HG03469 (cell line): ENCODE data around the gene OR3A3.
"Not testable (repeated sequence)": the region's sequence is repeated elsewhere in the genome, so short reads cannot be mapped to it uniquely, and the experiment has no call there.

Experiments used
- ATAC-seq: cut with Tn5 transposase; IDR thresholded peaks from one replicate; pipeline ENCODE4 v1.9.1; 2021; ENCODE audit warnings: mild to moderate bottlenecking, moderate library complexity, moderate number of reproducible peaks; ENCODE audit not compliant: unreplicated experiment

OR3A3 gene

DNA sequence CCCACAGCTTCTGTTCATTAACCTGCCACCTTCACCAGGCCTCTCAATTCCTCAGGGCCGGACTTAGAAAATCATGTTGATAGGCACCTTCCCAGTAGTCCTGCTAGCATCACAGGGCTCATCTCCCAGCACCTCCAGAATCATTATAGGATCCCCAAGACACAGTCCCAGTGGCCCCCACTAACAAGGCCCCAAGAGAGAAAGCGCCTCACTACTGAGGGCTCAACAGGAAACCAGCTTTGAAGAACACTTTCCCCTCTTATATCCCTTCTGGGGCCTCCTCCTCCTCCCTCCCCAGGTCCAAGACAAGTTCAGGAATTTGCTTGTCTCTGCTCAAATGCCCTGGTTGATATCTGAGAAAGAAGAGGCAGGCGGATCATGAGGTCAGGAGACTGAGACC, at the start of gene OR3A3:
TSS of gene OR3A3 (plus strand) at position 301 of the 400 bp plus-strand sequence.
- ATAC-seq = no peak

DNA sequence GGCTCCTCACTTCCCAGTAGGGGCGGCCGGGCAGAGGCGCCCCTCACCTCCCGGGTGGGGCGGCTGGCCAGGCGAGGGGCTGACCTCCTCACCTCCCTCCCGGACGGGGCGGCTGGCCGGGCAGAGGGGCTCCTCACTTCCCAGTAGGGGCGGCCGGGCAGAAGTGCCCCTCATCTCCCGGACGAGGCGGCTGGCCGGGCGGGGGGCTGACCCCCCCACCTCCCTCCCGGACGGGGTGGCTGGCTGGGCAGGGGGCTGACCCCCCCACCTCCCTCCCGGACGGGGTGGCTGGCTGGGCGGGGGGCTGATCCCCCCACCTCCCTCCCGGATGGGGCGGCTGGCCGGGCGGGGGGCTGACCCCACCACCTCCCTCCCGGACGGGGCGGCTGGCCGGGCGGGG, 40.0 kb upstream of the OR3A3 start:
- not testable (repeated sequence) for ATAC-seq

DNA sequence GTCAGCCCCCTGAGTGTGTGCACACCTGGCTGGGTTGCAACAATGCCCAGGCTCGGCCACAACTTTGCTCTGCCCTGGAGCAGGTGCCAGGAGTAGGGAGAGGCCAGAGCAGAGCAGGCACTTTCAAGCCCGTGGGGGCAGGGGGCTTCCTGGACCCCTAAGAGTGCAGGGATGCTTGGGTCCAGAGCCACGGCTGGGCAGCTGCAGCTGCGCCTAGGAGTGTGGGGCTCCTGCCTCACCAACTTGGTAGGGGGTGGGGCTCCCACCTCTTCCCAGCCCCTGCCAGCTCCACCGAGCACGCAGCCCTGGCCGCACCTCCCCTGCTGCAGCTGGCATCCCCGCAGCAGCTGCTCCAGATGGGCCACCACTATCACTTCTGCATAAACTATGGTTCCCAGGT, 32.8 kb upstream of the OR3A3 start:
- no peak for ATAC-seq

DNA sequence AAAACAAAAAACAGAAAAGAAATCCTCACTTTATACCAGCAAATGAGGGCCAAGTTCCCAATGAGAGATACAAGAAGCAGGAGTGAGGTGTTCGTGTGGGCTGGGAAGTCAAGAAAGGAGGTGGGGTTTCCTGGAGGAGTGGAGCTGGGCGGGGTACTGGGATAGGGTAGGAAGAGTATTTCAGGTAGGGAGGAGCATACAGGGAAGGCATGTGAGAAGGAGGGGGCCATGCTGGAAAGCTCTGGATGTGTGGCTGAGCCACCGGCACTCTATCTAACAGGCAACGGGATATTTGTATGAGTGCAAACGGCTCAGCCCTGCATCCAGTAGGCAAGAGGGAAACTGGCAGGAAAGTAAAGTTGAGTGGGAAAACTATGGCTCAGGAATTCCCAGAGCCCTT, 29.2 kb upstream of the OR3A3 start:
- ATAC-seq = no peak

DNA sequence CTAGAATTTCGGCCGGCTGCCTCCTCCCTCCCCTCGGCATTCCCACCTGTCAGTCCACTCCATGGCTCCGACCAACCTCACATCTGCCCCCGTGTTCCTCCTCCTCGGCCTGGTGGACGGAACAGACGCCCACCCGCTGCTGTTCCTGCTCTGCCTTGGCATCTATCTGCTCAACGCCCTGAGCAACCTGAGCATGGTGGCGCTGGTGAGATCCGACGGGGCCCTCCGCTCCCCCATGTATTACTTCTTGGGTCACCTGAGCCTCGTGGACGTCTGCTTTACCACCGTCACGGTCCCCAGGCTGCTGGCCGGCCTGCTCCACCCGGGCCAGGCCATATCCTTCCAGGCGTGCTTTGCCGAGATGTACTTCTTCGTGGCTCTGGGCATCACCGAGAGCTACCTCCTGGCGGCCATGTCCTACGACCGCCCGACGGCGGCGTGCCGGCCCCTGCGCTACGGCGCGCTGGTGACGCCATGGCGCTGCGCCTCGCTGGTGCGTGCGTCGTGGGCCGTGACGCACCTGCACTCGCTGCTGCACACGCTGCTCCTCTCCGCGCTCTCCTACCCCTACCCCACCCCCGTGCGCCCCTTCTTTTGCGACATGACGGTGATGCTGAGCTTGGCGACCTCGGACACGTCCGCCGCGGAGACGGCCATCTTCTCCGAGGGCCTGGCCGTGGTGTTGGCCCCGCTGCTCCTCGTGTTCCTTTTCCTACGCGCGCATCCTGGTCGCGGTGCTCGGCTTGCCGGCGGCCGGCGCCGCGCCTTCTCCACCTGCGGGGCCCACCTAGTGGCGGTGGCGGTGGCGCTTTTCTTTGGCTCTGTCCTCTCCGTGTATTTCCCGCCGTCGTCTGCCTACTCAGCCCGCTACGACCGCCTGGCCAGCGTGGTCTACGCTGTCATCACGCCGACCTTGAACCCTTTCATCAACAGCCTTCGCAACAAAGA, 25.0 kb upstream of the OR3A3 start, which contains the start of gene OR3A2:
TSS of gene OR3A2 (minus strand) at position 440 of the 948 bp plus-strand sequence.
- no peak for ATAC-seq

DNA sequence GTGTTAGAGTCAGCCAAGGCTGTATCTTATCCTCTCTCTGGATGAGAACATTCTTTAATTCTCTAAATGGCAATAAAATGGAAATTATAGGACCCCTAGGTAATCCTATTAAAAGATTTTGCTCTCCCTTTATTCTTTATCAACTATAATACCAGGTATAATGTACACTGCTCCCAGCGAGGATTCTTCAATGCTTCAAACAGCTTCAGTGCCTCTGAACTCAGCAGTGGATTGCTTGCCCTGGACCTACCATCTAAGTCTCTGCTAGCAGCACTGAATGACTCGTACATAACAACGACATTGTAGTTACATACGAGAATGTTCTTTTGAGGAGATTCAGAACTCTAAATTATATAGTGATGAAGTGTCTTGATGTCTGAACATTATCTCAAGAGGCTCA, 21.4 kb upstream of the OR3A3 start:
- no peak for ATAC-seq

DNA sequence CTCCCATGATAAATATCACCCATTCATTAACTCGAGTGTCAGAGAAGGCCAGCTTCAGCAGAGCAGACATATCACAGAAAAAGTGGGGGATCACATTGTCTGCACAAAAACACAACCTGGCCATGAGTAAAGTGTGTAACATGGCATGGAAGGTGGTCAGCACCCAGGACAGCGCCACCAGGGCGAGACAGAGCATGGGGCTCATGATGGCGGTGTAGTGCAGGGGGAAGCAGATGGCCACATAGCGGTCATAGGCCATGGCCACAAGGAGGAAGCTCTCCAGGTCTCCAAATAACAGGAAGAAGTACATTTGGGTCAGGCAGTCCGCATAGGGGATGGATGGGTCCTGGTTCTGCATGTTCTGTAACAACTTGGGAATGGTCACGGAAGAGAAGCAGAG, 13.4 kb upstream of the OR3A3 start:
- ATAC-seq = not testable (repeated sequence)

DNA sequence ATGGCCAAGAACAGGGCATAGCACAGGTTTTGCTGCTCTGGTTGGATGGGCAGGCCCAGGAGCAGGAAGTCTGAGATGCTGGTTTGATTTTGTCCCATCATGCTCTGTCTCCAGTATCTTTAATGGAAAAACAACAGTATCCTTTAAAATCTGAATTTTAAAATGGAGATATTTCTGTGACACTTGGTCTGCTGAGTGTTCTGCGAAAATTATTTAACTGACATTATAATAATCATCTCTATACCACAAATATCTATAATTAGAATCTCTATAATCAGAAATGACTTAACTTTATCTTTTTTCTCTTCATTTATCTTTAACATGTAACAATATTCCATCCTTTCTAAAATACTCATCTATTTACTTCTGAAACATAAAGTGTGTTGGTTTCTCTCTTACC, 12.9 kb upstream of the OR3A3 start, which contains the start of gene OR1E1:
TSS of gene OR1E1 (minus strand) at position 101 of the 400 bp plus-strand sequence. CDS start at position 101, 0 bp downstream.
- ATAC-seq = no peak

DNA sequence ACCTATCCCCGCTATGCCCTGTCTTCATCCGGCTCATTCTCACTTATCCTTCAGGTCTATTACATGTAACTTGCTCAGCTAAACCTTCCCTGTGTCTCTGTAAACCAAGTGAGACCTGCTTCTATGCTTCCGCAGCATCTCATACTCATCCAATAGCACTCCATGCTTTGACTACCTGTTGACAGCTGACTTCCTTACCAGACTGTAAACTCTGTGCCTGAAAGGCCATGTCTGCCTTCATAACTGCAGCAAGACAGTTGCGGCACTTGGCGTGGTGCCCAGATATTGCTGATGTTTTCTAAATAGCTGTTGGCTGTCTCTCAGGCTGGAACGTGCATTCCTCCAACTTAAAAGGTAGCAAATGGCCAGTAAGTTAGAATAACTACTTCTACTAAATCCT, 11.1 kb upstream of the OR3A3 start:
- ATAC-seq = no peak

DNA sequence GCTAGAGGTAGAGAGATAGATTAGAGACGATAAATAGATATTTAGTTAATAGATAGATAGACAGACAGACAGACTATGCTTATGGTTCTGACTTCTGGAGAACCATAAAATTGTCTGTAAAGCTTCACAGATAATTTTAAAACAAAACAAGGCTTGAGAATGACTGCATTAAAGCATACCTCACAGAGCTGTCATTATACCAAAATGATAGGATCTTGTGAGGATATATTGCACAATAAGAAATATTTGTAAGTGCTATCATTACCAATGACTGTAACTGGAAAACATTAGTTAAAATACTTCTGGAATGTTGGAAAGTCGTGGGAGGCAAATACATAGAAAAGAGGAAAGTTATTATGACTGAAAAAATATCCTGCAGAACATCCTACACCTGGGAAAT, 9.4 kb upstream of the OR3A3 start:
- no peak for ATAC-seq

DNA sequence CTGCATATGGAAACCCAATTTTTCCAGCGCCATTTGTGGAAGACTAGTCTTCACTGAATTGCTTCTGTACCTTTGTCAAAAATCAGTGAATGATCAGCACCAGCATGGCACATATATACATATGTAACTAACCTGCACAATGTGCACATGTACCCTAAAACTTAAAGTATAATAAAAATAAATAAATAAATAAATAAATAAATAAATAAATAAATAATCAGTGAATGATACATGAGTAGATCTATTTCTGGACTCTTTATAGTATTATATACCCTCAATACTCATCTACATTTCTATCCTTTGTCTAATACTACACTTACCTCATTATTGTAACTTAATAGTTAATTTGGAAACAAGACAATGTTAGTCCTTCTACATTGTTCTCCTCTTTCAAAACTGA, 7.3 kb upstream of the OR3A3 start:
- ATAC-seq = not testable (repeated sequence)

DNA sequence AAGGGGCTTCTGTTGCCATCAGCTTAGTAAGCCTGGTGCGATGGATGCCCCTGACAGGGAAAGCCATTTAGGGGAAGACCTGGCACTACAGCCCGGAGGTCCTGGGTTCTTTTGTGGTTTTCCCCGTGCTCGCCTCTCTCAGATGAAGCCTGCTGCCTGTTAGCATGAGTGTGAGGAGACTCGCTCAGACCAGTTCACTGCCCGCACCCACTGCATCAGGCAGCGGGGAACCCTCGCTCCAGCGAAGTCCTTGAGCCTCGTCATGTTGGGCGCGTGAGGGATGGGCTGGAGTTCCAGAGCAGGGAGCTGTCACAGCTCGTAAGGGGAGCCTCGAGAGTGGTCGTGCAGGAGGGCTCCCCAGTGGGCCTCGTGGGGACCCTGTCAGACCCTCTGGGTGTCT, 1.0 kb downstream of the OR3A3 start:
- ATAC-seq = not testable (repeated sequence)

DNA sequence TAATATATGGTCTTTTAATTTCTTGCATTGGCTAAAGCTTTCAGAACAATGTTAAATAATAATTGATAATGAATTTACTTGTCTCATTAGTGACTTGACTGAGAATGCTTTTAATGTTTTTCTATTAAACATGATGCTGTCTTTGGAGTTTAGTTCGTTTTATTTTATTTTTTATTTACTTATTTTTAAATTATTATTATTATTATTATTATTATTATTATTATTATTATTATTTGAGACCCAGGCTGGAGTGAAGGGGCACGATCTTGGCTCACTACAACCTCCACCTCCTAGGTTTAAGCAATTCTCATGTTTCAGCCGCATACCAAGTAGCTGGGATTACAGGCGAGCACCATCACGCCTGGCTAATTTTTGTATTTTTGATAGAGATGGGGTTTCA, 4.4 kb downstream of the OR3A3 start:
- ATAC-seq = no peak

DNA sequence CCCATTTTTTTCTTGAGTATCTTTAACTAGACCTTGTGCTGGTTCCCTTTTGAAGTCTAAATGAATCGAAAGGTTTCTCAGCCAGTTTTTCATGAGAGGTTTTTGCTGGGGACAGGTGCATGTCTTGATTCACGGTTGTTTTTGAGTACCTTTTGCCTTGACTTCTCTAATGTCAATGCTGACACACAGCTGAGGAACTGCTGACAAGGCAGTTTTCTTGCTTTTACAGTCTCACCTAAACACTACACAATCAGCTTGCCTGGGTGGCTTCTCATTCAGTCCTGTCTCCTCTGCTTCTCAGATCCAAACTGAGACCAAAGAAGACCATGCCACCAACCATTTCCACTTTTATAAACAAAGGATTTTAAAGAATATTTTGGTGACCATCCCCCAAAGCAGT, 7.1 kb downstream of the OR3A3 start:
- no peak for ATAC-seq

DNA sequence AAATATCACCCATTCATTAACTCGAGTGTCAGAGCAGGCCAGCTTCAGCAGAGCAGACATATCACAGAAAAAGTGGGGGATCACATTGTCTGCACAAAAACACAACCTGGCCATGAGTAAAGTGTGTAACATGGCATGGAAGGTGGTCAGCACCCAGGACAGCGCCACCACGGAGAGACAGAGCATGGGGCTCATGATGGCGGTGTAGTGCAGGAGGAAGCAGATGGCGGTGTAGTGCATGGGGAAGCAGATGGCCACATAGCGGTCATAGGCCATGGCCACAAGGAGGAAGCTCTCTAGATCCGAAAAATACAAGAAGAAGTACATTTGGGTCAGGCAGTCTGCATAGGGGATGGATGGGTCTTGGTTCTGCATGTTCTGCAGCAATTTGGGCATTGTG, 22.0 kb downstream of the OR3A3 start:
- ATAC-seq = not testable (repeated sequence)

DNA sequence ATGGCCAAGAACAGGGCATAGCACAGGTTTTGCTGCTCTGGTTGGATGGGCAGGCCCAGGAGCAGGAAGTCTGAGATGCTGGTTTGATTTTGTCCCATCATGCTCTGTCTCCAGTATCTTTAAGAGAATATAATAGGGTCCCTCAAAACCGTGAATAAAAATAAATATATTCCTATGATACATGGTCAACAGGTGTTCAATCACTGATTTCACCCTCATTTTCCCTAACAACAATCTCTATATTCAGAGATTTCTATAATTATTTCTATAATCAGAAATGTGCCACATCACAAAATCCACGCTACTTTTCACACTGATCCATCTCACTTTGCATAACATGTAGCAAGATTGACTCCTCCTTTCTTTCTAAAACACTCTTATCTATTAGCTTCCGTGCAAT, 22.6 kb downstream of the OR3A3 start, which contains the start of gene OR1E2:
TSS of gene OR1E2 (minus strand) at position 101 of the 400 bp plus-strand sequence. CDS start at position 101, 0 bp downstream.
- ATAC-seq = no peak

DNA sequence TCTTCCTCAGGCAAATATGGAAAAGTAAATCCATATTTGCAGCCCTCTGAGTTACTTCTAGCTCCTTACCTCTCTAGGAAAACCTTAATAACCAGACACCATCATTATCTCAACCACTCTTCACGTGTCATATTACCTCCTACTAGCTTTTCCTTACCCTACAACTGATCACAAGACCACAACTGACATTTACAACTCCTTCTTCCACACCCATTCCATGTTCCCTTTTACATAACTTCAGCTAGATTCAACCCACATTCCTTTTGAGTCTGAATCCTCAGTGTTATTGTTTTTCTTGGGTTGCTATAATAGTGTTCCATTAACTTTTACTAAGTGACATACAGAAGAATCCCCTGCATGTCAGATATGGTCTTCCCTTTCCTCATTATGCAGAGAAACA, 27.2 kb downstream of the OR3A3 start:
- ATAC-seq = no peak

DNA sequence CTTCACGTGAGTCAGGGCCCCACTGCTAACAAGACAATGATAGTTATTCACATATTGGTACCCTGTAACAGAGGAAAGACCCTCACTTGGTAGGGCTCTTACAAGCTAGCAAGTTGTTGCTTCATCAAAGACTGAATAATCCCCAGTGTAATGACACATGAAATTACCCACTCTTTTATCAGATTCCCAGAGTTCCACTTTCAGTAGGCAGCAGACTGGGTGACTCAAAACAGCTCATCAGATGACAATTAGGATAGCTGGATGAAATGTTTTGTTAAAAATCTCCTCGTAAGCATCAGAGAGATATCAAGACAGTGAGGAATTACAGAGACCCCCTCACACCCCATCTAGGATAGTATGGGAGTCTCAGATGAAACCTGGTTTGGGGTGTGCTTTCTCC, 29.3 kb downstream of the OR3A3 start:
- no peak for ATAC-seq

DNA sequence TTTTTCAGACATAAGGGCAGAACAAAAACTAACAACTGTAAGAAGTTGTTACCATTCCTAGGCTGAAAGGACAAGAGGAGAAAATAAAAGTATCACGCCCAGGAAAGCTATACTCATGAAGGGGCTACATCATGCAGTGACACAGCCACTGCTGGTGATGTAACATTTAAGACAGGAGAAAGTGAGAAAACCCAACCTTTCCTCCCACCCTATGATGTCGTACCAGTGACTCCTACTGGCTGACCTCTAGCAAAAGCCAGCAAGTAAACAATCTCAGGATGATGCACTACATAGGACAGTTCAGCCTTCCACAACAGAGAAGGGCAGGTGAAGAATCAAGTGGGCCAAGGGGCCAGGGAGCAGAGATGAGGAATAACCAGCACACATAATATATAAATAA, 36.5 kb downstream of the OR3A3 start:
- no peak for ATAC-seq

DNA sequence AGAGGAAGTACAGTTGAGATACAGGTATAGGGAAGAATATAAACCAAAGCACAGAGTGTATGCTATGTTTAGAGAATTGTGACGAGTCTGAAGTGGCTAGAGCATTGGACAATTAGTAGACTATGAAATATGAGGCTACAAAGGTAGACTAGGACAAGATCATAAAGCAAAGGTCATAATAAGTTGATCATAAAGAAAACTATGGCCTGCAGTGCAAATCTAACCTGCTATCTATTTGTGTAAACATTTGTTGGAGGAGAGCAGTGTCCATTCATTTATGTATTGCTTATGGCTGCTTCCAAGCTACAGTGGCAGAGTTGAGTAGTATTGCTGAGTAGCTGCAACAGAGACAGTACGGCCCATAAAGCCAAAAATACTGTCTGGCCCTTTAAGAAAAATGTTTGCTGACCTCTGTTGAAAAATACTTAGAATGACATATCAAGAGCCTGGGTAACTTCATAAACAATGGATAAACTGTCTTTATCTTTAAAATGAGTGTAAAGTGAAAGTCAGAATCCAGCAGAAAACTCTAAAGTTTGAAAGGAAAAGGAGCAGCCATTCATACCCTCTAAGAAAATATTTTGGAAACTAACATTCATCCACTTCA, 37.0 kb downstream of the OR3A3 start:
- ATAC-seq = no peak

DNA sequence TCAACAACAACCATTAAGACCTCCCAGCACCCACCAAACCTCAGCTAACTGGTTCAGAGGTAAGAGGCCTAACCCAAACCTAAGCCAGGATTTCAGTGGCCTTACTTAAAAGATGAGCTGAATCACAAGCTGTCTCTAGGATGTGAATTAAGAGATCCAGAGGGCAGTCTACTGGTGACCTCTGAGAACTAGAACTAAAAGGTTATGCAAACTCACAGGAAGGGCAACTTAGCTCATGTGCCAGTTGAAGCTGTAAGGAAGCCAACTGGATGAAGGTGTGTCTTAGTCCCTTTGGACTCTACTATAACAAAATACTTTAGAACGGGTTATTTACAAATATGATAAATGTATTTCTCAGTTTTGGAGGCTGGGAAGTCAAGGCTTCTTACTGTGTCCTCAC, 55.2 kb downstream of the OR3A3 start:
- ATAC-seq = not testable (repeated sequence)

DNA sequence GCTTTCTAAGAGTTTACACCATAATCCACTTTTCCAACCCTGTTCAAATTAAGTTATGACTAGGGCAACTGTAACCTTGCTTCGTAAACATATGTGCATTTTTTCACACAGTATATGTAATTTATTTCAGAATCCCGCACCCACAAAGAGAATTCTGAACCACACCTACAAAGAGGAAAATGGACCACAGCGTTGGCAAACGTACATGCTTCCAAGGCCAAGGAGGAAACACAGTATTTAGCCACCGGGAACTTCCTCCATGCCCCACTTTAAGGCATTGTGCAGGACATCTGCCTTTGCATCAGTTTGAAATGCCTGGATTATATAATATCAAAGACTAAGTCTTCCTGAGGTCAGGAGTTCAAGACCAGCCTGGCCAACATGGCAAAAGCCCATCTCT, 58.4 kb downstream of the OR3A3 start:
- ATAC-seq = no peak
